Stimulated activated CD4-positive, alpha-beta T cell treated with anti-CD3 and anti-CD28 coated beads, Interleukin-1b, Interleukin-23, amount 100 ng/mL, for 48 hours (primary cell): ENCODE results near the gene CLTC.
"Not testable (repeated sequence)": the region's sequence is repeated elsewhere in the genome, so short reads cannot be mapped to it uniquely, and the experiment has no call there.

Source experiments
- DNase-seq: peaks from one replicate; pipeline ENCODE4 v3.0.0-alpha.2; 2020

The CLTC gene

DNA sequence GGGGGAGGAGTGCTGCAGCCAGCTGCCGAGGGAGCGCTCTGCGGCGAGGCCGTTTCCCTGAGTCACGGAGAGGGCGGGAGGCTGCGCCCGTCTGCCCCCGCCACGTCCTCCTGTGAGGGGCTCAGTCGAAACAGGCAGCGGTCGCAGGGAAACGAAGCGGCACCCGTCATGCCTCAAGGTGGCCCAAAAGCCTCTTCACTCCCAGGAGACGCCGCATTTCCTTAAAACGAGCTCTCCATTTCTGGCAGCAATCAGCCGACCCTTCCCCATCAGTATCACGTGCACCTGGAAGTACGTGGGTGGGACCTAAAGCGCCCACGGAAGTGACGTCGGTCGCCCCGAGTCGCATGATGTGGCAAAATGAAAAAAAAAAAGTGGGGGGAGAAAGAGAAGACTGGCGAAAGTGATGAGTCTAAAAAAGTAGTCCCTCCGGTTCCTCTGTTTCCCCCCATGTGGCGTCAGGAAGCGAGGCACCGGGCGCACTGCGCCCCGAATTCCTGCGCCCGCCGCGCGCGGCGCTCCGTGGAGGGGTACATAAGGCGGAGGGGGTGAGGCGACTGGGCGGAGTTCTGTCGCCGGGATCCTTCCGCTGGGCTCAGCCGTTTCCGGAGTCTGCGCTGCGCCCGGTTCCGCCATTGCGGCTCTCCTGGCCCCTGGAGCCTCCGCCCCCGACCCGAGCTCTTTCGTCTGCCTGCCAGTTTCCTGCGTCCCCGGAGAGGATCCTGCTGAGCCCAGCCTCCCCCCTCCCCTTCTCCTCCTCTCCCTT, at the start of gene CLTC:
Gene CLTC (plus strand): TSS at position 598 of the 766 bp plus-strand sequence. CDS start 237 bp downstream, outside the sequence.
- DNase-seq = peak; percentile 93

- peak; percentile 37 for DNase-seq
Observed at GRCh38 chr17:59572301-59572924, 47.3 kb upstream of the CLTC start.

DNA sequence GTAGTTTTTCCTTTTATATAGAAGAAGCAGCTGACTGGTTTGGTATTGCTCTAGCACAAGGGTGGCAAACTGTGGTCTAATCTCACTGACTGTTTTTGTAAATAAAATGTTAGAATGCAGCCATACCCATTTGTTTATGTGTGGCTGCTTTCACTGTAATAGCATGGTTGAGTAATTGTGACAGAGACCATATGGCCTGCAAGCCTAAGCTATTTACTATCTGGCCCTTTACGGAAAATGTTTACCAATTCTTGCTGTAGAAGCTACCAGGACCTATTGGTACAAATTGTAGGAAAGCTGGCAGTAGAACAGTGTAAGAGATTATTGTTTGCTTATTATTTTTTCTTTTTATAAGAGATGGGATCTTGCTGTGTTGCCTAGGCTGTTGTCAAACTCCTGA, 35.5 kb upstream of the CLTC start:
- DNase-seq = not testable (repeated sequence)

- DNase-seq = no peak
Observed at GRCh38 chr17:59600169-59600568, 19.5 kb upstream of the CLTC start.

GRCh38 chr17:59601130-59601529, 18.6 kb upstream of the CLTC start:
- DNase-seq = peak; percentile 22

- DNase-seq = no peak
Observed at GRCh38 chr17:59607061-59607460, 12.6 kb upstream of the CLTC start.

GRCh38 chr17:59607817-59608403, 11.8 kb upstream of the CLTC start:
- DNase-seq = peak; percentile 36

GRCh38 chr17:59611503-59611902, 8.2 kb upstream of the CLTC start:
- no peak for DNase-seq

DNA sequence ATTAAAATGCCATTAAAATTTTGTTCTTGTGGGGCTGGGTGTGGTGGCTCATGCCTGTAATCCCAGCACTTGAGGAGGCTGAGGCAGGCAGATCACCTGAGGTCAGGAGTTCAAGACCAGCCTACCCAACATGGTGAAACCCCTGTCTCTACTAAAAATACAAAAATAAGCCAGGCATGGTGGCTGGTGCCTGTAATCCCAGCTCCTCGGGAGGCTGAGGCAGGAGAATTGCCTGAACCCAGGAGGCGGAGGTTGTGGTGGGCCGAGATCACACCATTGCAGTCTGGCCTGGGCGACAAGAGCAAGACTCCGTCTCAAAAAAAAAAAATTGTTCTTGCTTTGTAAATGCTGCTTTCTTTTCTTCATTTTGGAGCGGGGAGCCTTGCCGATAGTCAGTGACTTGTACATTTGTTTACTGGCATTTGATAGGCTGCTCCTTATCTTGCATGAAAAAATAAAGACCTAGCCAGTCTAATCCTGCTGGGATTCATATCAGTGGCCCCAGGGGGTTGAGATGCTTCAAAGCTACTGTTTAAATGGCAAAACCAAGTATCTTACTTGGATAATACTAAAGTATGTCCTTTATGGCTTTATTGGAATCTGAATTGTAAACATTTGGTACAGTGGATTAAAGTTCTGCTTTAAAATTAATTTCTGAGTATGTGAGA, 3.3 kb upstream of the CLTC start:
- no peak for DNase-seq

DNA sequence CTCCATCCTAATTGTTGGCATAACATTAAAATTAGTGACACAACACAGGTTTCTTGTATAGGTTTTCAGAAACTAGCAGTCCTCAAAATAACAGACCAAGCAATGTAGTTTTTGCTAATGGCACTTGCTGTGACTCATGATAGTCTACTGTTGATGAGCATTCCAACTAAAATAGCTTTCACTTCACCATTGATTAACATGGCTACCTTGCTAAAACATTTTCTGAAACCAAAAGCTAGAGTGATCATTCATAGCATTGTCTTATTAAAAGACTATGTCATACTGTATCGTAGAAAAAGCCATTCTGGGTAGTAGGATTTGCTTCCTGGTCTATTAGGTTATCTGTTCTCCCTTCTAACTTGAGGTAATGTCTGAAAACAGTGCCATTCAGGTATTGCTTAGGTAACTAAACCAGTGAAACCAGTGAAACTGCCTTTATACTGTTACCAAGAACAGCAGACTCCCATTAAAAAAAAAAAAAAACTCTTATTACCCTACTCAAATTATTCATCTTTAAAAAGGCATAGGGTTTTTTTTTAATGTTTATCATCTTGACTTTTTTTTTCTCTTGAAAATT, 2.5 kb upstream of the CLTC start:
- DNase-seq = no peak

- DNase-seq = no peak
Observed at GRCh38 chr17:59619035-59619297, 729 bp upstream of the CLTC start.

DNA sequence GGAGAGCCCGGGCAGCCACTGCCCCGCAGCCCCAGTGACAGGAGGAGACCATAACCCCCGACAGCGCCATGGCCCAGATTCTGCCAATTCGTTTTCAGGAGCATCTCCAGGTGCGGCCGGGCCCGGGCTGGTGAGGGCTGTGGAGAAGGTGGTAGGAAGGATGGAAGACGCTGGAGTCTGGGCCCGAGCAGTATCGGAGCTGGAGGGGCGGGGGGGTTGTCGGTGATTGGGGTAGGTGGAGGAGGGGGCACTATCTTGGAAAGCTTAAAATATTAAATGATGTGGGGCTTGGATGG, 317 bp downstream of the CLTC start:
- DNase-seq = no peak

DNA sequence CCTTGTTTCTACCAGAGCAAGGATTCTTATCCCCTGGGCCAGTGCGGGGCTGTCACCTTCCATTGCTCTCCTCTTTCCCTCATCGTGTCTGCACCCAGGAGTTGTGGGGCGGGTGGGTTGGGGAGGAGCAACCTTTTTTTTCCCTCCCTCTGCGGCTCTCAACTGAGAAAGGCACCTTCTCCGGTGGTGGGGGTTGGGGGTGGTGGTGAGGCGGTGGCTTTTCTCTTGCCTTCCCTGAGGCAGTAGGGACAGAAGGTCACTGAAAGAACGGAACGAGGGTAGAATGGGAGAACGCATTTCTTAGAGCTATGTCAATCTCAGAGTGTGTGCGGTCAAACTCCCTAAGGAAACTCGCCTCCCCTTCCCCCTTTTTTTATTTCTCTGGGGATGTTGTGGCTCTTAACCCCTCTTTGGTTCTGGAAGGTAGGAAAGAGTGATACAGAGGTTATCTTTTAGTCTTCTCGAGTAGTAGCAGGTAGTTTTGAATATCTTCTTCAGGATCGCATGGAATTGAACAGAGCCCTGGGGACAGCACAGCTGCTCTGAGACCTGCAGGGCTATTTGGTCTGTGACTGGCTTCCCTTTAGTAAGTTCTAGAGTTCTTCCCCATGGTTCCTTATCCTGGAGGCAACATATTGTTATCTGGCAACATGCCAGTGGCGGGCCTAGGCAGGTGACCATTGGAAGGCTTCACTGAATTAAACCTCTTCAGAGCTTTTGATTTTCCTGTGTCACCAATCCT, 994 bp downstream of the CLTC start:
- DNase-seq = peak; percentile 47

GRCh38 chr17:59621771-59622170, 2.1 kb downstream of the CLTC start:
- no peak for DNase-seq

DNA sequence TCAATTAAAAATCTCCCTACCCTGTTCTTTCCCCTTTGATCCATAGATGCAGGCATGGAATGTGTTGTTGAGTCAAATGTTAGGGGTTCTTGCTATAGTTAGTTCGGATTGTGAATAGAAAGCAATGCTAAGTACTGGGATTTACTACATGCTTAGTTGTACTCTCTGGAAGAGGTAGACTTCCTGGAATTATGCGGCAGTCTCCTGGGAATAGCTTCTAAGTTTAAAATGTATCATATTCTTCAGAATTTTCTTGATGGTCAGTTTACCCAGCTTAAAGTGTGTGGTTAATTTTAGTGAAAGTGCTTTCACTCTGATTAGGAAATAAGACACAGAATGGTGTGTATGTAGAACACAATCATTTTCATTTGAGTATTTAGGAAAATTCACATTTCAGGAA, 3.5 kb downstream of the CLTC start:
- no peak for DNase-seq

DNA sequence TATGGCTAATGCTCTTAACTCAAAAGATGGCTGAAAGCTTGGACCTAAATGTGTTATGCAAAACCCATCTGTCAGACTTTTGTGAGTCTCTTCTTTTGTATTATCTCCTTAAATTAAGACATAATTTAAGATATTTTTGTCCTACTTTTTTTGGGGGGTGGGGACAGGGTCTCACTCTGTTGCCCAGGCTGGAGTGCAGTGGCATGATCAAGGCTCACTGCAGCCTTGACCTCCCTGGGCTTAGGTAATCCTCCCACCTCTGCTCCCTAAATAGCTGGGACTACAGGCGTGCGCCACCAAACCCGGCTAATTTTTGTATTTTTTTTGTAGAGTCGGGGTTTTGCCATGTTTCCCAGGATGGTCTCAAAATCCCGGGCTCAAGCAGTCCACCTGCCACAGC, 7.1 kb downstream of the CLTC start:
- DNase-seq = no peak

DNA sequence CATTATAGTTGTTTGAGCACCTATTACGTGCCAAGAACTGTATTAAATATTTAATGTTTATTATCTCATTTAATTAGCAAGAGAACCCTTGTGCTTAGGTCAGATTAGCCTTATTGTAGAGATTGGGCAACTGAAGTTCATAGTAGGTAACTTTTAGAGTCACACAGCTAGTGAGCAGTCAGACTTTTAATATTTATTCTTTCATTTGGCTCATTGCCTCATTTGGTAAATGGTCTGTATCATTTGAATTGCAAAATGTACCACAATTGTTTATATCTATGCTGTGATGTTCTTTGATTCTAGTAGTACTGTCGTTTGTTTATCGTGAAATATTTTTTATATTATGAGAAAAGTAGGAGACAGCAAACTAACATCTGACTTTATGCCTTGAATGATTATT, 7.6 kb downstream of the CLTC start:
- DNase-seq = no peak

- DNase-seq = no peak
Observed at GRCh38 chr17:59627770-59628171, 8.1 kb downstream of the CLTC start.

DNA sequence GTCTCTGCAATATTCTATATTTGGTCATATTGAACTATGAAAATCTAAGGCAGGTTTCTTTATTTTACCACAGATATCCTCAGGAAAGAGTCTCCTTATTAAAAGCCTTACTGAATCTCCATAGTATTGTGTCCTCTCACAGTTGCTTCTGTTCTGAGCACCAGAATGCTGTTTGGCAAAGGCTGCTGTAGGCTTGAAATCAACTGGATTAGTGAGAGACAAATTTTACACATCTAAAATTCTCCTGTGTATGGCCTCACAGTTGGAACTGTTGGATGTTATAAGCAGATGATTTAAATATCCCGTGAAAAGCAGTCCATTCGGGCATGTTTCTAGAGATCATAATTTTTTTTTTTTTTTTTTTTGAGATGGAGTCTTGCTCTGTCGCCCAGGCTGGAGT, 9.5 kb downstream of the CLTC start:
- no peak for DNase-seq

DNA sequence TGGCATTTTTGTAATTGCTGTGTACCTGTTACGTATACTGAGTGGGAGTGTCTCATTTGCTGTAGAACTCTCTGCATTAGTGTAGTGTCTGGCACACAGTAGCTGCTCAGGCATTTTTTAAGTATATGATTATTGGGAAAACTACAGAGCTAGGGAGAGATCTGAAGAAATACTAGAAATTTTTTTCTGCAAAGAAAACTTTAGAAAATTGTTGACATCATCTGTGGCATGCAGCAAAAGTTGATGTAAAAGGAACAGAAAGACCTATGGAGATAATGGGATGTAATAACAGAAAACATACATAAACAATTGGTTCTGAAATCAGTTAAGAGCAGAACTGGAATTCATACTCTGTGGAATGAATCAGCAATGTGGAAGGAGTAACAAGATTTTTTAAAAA, 11.6 kb downstream of the CLTC start:
- DNase-seq = no peak

GRCh38 chr17:59632398-59632797, 12.7 kb downstream of the CLTC start:
- DNase-seq = no peak

DNA sequence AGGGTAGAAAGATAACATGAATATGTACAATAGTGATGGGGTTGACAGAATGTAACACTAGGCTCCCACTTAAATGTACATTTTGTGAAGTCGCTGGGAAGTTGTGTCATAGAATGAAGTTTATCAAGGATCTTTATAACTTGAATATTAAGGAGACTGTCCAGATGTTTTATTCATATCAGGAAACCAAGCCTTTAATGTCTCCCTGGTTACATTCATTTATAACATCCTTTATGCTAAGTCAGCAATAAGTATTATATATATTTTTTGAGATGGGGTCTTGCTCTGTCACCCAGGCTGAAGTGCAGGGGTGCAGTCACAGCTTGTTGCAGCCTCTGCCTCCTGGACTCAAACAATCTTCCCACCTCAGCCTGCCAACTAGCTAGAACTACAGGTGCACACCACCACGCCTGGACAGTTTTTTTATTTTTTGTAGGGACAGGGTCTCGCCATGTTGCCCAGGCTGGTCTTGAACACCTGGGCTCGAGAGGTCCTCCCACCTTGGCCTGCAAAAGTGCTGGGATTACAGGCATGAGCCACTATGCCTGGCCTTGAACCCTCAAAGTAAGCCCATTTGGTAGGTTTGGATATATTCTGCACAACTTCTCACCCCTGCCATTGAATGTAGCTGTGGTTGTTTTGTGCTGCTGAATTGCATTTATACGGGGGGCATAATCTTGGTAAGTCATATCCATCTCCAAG, 14.1 kb downstream of the CLTC start:
- no peak for DNase-seq
